Activated CD4-positive, CD25-positive, alpha-beta regulatory T cell treated with anti-CD3 and anti-CD28 coated beads, Interleukin-2, amount 50 U/mL, for 72 hours (primary cell): ENCODE measurements around the gene THOC6.

Experiments
- DNase-seq: peaks from one replicate; pipeline ENCODE4 v3.0.0; 2021

Gene THOC6

GRCh38 chr16:3023669-3024478 lies at the start of gene THOC6, which contains the start of gene HCFC1R1:
TSS of gene THOC6 (plus strand) at chr16:3024035. CDS start at chr16:3024327, 292 bp downstream.
TSS of gene HCFC1R1 (minus strand) at chr16:3023942. CDS start at chr16:3023941, 1 bp downstream.
- peak; percentile 92 for DNase-seq

DNA sequence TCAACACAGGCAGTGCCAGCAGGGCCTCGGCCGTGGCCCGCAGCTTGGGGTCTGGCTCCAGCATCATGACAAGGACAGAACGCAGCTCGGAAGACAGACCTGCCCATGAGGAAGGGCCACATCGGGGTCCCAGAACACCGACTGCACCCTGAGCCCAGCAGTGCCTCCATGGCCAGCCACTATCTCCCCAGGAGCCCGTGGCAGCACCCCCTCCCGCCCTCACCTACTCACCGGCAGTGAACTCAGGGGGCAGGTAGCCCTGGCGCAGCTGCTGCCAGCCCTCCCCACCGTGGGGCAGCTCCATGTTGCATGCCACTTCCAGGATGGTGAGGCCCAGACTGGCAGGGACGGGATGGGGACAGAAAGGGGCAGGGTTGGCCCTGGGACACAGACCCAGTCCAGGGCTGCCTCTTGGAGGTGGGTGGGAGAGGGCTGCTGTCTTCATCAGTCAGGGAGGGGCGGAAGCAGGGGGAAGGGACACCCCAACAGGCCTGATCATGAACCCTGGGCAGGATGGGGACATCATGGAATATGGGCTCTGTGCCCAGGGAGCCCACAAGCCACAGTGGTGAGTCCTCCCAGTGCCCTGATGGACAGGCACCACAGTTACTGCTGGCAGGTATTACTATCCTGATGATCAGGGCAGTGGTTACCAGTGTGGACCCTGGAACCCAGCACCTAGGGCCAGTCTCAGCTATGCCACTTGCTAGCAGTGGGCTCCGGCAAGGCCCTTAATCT lies 49.3 kb upstream of the THOC6 start:
- no peak for DNase-seq

GRCh38 chr16:2975161-2975795 lies 48.6 kb upstream of the THOC6 start:
- no peak for DNase-seq

- DNase-seq, result no peak
Observed at GRCh38 chr16:2976201-2976600, 47.6 kb upstream of the THOC6 start.

DNA sequence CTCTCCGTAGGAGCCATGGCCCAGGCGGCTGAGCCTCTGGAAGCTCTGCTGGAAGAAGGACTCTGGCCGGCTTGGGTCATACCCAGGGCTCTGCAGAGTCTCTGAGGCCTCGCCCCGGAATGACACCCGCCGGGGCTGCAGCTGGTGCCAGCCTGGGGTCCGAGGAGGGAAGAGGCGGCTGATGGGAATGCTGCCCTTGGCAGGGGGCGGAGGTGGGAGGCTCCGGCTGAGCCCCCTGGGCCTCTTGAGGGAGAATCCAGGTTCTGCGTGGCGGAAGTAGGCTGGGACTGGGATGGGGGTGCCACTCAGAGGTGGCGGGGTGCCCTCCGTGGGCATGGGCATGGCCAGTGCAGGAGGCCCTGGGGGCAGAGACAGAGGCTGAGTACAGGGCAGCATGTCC lies 47.2 kb upstream of the THOC6 start:
- no peak for DNase-seq

GRCh38 chr16:2977440-2977839 lies 46.4 kb upstream of the THOC6 start:
- no peak for DNase-seq

DNA sequence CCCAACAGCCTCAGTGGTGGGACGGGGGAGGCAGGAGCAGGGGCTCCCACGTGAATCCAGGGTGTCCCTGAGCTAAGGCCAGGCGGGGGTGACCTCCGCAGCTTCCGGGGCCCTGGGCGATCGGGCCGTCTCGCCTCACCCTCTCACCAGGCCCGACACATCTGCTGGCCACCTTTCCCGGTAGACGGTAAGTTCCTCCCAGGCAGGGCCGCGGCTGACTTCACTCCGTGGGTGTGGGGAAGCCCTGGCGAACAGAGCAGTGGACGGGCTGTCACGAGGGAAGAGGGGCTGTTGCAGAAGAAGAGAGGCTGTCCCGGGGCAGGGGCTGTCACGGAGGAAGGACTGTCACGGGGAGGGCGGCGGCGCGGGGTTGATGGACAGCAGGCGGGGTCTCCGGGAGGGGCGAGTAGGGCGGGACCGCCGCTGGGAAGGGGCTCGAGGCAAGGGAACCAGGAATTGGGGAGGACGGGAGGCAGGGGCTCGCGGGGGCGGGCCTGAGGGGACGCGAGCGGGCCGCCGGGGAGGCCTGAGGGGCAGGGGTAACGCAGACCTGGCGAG lies 44.1 kb upstream of the THOC6 start:
- DNase-seq, result no peak

- peak; percentile 98 for DNase-seq
Observed at GRCh38 chr16:2980227-2981176, 43.3 kb upstream of the THOC6 start, which contains the start of gene PKMYT1. TSS of gene PKMYT1 (minus strand) at chr16:2980446. CDS start at chr16:2979657, 789 bp downstream.

DNA sequence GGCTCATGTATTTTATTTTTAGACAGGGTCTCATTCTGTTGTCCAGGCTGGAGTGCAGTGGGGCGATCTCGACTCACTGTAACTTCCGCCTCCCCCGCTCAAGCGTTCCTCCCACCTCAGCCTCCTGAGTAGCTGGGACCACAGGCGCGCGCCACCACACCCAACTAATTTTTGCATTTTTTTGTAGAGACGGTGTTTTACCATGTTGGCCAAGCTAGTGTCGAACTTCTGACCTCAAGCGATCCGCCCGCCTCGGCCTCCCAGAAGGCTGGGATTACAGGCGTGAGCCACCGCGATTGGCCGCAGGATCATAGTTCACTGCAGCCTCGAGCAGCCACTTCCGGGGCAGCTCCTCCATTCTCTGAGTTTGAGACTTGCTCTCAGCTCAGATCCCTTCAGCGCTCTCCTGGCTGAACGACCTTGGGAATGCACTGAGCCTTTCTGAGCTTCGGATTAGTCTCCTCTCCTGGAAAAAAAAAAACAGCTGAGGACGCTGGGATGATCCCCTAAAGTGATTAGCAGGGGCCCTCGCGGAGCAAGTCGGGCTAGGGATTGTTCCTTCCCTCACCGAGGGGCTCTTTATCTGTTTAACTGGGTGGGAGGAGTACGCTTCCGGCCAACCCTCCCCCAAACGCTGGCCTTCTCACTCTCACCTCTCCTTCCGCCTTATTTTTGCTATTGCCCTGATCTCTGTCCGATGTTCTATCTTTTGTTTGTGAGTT lies 42.5 kb upstream of the THOC6 start:
- no peak for DNase-seq

- DNase-seq, result no peak
Observed at GRCh38 chr16:2981899-2982250, 42.0 kb upstream of the THOC6 start.

GRCh38 chr16:2982402-2982801 lies 41.4 kb upstream of the THOC6 start:
- no peak for DNase-seq

DNA sequence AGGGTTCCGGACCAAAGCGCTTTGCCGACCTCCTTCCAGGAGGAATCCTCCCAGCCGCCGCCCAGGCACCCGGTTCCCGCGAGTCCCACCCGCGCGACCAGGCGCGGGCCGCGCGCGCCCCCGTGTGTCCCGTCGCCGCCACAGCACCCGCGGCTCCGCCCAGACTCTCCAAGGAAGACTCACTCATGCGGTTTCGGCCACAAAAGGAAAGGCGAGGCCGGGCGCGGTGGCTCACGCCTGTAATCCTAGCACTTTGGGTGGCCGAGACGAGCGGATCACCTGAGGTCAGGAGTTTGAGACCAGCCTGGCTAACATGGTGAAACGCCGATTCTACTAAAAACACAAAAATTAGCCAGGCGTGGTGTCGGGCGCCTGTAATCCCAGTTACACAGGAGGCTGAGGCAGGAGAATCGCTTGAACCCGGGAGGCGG lies 40.1 kb upstream of the THOC6 start:
- peak; percentile 71 for DNase-seq

DNA sequence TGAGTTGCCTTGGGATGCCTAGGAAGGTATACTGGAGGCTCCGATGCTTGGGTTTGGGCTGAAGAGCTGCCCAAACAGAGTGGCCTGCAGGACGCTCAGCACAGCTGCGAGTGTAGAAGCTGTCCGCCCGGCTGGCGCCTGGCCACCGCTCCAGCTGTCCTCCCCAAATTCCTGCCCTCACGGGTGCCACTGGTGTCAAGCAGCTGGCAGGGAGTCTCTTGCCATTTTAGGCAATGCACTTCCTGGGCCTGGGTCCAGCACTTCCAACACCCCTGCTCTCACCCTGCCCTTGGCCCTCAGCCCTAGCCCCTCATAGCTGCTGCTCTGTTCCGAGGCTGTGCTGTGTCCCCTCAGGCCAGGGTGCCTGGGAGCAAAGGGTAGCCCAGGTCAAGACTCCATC lies 38.4 kb upstream of the THOC6 start:
- DNase-seq, result no peak

- no peak for DNase-seq
Observed at GRCh38 chr16:2985893-2986355, 37.9 kb upstream of the THOC6 start.

- no peak for DNase-seq
Observed at GRCh38 chr16:2986623-2987188, 37.1 kb upstream of the THOC6 start.

DNA sequence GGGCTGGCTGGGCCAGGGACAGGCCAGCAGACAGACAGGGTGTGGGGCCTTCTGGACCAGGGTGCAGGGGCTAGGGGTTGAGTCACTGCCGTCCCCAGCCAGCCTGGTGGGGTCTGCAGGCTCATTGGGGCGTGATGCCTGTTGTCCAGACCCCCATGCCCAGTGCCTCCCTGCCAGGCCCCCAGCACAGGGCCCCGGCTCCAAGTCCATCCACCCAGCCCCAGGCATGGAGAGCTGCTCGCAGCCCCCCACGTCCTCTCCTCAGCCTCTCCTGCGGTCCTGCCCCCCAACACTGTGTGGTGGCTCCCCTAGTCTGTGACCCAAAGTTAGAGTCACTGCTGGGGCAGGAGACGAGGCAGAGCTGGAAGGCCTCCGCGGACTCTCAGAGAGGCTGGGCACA lies 36.5 kb upstream of the THOC6 start:
- DNase-seq, result no peak

DNA sequence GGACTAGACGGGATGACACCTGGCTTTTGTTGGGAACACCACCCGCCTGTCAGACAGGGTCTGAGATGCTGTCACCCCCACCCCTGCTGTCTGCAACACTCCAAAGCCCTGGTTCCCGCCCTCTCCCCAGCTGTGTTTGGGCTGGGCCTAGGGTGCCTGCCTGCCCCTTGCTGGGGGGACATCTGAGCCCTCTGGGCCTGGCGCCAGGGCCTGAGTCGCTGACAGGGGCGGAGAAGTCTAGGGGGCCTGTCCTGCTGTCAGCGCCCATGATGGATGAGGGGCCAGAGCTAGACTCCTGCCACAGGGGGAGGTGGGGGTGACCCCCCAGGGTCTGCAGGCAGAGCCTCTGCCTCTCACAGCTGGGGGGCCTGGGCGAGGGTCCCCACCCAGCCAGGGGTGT lies 36.0 kb upstream of the THOC6 start:
- no peak for DNase-seq

DNA sequence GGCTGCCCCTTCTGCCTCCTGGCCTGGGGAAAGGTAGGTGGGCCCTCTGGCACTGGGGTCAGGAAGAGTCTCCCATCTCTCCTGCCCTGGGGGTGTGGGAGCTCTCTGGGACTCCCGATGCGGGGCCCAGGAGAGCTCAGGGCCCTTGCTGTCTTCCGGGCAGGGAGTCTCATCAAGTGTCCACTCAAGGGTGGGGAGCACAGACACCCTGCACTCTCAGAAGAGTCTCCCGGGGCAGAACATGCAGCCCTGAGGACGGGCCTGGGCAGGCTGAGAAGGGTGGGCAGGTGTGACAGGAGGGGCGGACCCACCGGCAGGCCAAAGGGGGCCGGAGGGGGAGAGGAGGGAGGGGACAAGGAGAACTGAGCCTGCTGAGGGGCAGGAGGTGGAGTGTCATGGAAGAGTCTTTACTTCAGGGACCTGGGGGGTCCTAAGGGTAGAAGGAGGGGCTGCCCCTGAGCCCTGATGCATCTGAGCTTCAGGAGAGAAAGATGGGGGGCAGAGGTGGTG lies 35.2 kb upstream of the THOC6 start:
- no peak for DNase-seq

DNA sequence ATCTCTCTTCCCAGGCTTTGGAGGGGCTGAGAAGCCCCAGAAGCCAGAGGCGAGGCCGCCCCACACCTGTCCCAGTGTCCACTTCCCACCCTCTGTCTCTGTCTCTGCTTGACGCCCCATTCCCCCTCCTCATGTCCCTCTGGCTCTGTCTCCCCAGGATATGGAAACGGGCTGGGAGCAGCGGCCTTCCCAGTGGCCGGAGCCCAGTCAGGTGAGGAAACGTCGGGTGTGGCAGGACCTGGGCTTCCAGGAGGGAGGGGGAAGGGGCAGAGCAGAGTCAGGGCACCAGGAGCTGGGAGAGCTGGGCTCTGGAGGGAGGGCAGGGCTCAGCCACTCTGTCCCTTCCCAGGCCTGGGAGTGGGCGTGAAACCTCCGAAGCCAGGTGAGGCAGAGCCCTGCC lies 32.9 kb upstream of the THOC6 start:
- no peak for DNase-seq

- DNase-seq, result no peak
Observed at GRCh38 chr16:2991566-2992261, 32.1 kb upstream of the THOC6 start.
